K562 (cell line): ENCODE results near the gene PROM2.

Source experiments
- PHF21A ChIP-seq: fragments of 450-650 bp; IDR thresholded peaks from 2 replicates; pipeline ENCODE4 v1.6.1; 2017; ENCODE audit warnings: low read depth, borderline replicate concordance
- PURB ChIP-seq: sonication (generic); formaldehyde crosslinking; IDR thresholded peaks from 2 replicates; pipeline ENCODE4 v1.9.0; 2021; ENCODE audit warnings: low read depth, mild to moderate bottlenecking, missing genetic modification reagents
- RAD21 ChIP-seq, 2 experiments: fragments of 250-450 bp in 1 of 2; fragments of 450-650 bp in 1 of 2; sonication (Bioruptor Pico) in 1 of 2; formaldehyde crosslinking in 1 of 2; IDR thresholded peaks in 1 of 2; conservative IDR thresholded peaks in 1 of 2; 2 replicates each; pipeline versions ENCODE4 v1.4.0 to v1.8.0; 2020 to 2022; ENCODE audit warnings: mild to moderate bottlenecking in 2 of 2, moderate library complexity in 1 of 2
- ZNF121 ChIP-seq: sonication (generic); formaldehyde crosslinking; conservative IDR thresholded peaks from 2 replicates; pipeline ENCODE4 v1.8.0; 2022; ENCODE audit warnings: missing genetic modification reagents

DNA sequence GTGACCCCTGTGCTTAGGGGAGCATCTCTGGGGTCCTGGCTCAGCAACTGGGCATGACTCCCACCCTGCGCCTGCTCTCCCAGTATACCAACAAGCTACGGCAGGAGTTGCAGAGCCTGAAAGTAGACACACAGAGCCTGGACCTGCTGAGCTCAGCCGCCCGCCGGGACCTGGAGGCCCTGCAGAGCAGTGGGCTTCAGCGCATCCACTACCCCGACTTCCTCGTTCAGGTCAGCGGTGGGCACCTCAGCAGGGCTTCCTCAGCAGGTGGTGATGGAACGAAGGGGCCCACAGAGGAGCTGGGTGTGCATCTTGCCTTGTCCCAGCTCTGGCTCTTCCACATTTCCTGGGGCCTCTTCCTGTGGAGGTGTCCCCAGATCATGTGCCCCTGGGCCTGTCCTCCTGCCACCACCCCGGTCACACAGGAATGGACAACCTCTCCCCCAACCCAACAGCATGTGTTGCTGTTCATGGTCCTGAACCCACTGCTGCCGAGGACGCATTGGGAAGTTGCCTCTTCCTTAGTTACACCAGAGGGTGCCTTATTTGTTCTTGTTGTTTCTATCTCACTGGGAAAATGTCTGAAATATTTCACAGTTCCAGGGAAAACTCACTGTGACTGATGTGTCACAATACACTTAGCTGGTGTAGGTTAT is 10.8 kb downstream of the PROM2 start:
- TF ChIP-seq RAD21 (CRISPR knock-in tag; conservative IDR thresholded peaks at IDR 0.05 in 1 of 2, IDR thresholded peaks at IDR 0.05 in 1 of 2) (no peak), PURB (CRISPR knock-in tag) (no peak), PHF21A (no peak), ZNF121 (CRISPR knock-in tag) (no peak)
